Astrocyte of the cerebellum (primary cell): ENCODE measurements around the gene SLC38A6.
A peak's percentile ranks its signal among the peaks of the same experiment; 100 is the strongest.

Experiments
- DNase-seq: peaks from one replicate; pipeline ENCODE4 v3.0.0-alpha.2; 2011; ENCODE audit warnings: low read depth
- H3K4me3 ChIP-seq: 2 replicates; pipeline ENCODE4 v1.5.1; 2011; ENCODE audit warnings: mild to moderate bottlenecking, low read depth, low read length, moderate library complexity
- CTCF ChIP-seq: IDR thresholded peaks from 2 replicates; pipeline ENCODE4 v1.5.1; 2012; ENCODE audit warnings: low read length, low read depth, moderate library complexity, mild to moderate bottlenecking; ENCODE audit errors: missing control alignments
- in situ Hi-C: cut with HindIII; loops from 2 replicates; pipeline ENCODE4 v1.10.0; 2017; ENCODE audit warnings: low sequenced_read_pairs

The SLC38A6 gene

GRCh38 chr14:61074852-61075251 lies 93.8 kb downstream of the SLC38A6 start:
- no peak for DNase-seq
- no peak for TF ChIP-seq CTCF
- in situ Hi-C loops = no loop called here
- H3K4me3 ChIP-seq = no peak overlapping the region

DNA sequence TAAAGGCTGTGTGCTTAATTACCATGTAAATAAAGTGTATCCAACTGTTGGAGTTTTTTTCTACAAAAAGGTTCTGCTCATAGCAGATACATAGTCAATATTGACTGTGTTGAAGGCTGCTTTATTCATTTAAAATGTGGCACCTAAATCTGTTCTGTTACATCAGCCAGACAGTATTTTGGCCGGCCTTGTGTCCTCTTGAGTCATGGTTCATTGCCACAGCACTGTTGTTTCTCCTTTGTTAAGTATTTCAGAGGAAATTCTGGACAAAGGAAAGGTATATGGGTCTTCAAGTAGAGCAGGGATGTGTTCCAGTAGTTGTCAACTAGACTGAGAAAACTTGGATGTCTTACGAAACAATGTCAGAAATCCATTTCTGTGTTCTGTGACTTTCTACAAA lies 95.5 kb downstream of the SLC38A6 start:
- DNase-seq = no peak
- in situ Hi-C loops = no loop called here
- TF ChIP-seq CTCF = no peak

DNA sequence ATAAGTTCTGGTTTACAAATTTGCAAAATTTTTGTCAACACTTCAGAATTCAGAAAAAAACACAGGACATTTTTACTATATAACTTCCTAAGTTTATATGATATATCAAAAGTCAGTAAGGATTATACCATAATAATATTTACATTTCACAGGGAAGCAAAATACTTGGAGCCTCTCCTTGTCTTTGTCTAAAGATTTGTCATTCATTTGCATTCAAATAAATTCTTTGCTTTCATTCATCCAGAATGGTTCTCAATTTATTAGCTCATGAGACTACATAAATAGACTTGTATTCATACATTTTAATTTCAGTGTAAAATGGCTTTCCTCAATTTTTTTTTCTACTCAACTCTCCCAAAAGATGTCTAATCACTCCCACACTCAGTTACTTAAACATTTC lies 96.4 kb downstream of the SLC38A6 start:
- in situ Hi-C loops = no loop called here
- TF ChIP-seq CTCF = no peak
- DNase-seq = no peak
- no peak overlapping the region for H3K4me3 ChIP-seq

More for the DNA sequence above, 95.5 kb downstream of the SLC38A6 start:
- no peak overlapping the region for H3K4me3 ChIP-seq

DNA sequence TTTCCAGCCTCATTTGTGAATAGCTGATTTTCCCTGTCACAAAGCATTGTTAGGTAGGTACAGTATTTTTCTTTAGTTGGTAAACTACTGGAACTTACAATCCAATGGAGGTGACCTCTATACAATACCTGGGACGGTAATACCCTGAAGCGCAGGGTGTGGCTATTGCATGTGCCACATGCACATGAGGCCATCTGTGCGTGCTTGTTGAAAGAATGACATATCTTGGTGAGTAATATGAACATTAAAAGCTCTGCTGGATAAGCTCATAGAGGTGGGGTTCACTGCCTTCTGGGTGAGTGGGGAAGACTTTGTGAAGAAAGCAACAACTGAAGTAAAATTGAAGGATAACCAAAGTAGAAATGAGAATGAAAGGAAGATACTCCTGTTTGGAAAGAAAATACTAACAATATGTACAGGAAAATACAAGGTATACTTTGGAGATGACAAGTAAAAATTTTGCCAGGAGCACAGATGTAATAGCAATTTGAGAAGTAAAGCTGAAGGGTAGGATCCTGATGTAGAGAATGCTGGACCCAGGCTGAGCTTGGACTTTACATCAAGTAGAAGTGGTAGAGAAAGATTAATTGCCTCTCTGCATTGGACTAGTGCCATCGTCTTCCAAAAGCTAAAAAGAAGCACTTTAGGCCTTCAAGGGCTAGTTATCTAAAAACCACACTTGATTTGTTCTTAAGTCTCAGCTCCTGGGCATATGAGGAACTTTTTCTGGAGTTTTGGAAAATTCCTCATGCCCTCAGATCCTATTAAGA lies 97.1 kb downstream of the SLC38A6 start:
- TF ChIP-seq CTCF = no peak
- no peak for DNase-seq
- in situ Hi-C loops = no loop called here
- no peak overlapping the region for H3K4me3 ChIP-seq

GRCh38 chr14:61080591-61081010 lies 99.6 kb downstream of the SLC38A6 start:
- DNase-seq = peak; percentile 81
- in situ Hi-C loops = loop anchor here (10.0 kb wide), 1 partner anchor 64 kb away; no protein-coding TSS in a partner anchor
- peak; percentile 16 for TF ChIP-seq CTCF
- H3K4me3 ChIP-seq = no peak overlapping the region

DNA sequence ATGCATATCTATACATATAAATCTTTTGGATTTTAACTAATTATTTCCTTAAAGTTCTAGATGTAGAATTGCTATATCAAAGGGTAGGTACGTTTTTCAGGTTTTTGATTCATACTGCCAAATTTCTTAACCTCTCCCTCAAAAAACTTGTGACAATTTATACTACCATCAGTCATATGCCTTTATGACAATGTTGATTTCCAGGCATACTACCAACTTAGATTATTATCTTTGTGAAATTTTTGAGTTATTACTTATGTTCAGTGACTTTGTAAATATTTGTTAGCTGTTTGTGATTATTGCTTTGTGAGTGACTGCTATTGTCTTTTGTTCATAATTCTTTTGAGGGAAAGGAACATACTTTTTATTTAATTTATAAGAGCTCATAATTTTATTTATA lies 107.0 kb downstream of the SLC38A6 start:
- H3K4me3 ChIP-seq = no peak overlapping the region
- in situ Hi-C loops = loop anchor here (10.0 kb wide), 1 partner anchor 57 kb away; no protein-coding TSS in a partner anchor
- DNase-seq = no peak
- TF ChIP-seq CTCF = no peak
